ENCODE measurements around the gene GLRB.

- TF ChIP-seq CTCF (IDR thresholded peaks at IDR 0.05) (peak in 4 of 6 experiments; percentile 21 to 42 (median 28)), POLR2A (IDR thresholded peaks at IDR 0.05) (no peak)
These were observed 141.8 kb downstream of the GLRB start for GRCh38 chr4:157217708-157218107.

All from Peyer's patch (tissue), 4 donors.